ENCODE results near the gene MX2.

MX2 gene

GRCh38 chr21:41453761-41454160 is 91.9 kb downstream of the MX2 start:
- Histone ChIP-seq H3K4me3 (no peak overlapping the region), H3K9me3 (no peaks in the 10 kb centered on the region), H3K4me2 (no peak overlapping the region), H3K36me3 (no peaks in the 10 kb centered on the region), H3K27me3 (no peaks in the 10 kb centered on the region), H3K27ac (no peak overlapping the region), H3K9ac (no peak overlapping the region), H4K20me1 (no peaks in the 10 kb centered on the region), H3K4me1 (peaks cover 16% of the 10 kb centered on the region; the same call in 1 of the 2 replicates)
- no peak for TF ChIP-seq Cebpa-rat (IDR thresholded peaks at IDR 0.05)

GRCh38 chr21:41458121-41458520 is 96.3 kb downstream of the MX2 start:
- Histone ChIP-seq H3K4me3 (no peak overlapping the region), H3K4me2 (no peak overlapping the region), H3K9ac (no peak overlapping the region), H4K20me1 (no peaks in the 10 kb centered on the region), H3K9me3 (peaks cover 6% of the 10 kb centered on the region), H3K4me1 (peaks cover 38% of the 10 kb centered on the region), H3K27ac (no peak overlapping the region), H3K27me3 (no peaks in the 10 kb centered on the region), H3K36me3 (no peaks in the 10 kb centered on the region)
- no peak for TF ChIP-seq Cebpa-rat (IDR thresholded peaks at IDR 0.05)

GRCh38 chr21:41458559-41458958 is 96.7 kb downstream of the MX2 start:
- H3K27me3 ChIP-seq, result no peaks in the 10 kb centered on the region
- TF ChIP-seq Cebpa-rat (IDR thresholded peaks at IDR 0.05), result no peak
- no peaks in the 10 kb centered on the region for H3K36me3 ChIP-seq
- peaks cover 10% of the 10 kb centered on the region for H3K9me3 ChIP-seq
- H3K4me2 ChIP-seq, result no peak overlapping the region
- no peak overlapping the region for H3K4me3 ChIP-seq
- no peak overlapping the region for H3K9ac ChIP-seq
- H4K20me1 ChIP-seq, result no peaks in the 10 kb centered on the region
- H3K4me1 ChIP-seq, result peaks cover 38% of the 10 kb centered on the region
- H3K27ac ChIP-seq, result no peak overlapping the region
